GM18858 (cell line): ENCODE results near the gene DCAF12.
"Not testable (repeated sequence)": the region's sequence is repeated elsewhere in the genome, so short reads cannot be mapped to it uniquely, and the experiment has no call there.

Experiments used
- ATAC-seq: cut with Tn5 transposase; IDR thresholded peaks from one replicate; pipeline ENCODE4 v1.9.1; 2021; ENCODE audit not compliant: unreplicated experiment

DCAF12 gene

DNA sequence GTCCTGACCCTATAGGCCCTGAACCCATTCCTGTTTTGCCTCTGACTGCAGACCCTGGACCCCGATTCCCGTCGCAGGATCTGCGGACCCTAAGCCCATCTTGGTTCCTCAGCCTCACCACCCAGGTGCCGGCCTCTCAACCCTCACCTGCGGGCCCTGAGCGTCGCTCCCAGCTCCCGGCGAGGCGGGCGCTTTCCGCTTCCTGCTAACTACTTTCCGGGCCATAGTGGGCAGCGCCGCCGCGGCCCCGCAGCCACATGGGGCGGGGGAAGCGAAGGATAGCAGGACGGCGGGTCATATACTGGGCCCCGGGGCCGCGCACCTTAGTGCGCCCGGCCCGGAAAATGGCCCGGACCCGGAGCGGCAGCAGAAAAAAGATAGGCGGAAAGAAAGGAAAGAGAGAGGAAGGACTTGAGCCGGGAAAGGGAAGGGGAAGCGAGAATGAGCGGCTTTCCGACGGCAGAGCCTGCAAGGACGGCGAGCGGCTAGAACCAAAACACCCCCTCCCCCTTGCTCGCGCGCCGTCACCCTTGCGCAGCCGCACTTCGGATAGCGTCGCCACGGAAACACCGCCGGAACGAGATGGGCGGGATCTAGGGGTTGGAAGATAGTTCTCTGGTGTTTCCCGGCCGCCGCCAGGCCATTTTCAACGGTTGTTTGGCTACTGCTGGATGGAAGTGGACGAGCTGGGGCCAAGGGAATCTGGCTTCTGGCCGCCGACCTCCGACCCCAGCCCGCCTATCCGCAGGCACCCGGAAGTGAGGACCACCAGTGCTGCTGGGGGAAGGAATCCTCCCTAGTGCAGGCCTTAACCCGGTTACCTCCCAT is at the start of gene DCAF12:
Gene DCAF12 (minus strand): TSS at position 492 of the 828 bp plus-strand sequence. CDS start 267 bp downstream, at position 225.
- ATAC-seq, result peak; percentile 51

DNA sequence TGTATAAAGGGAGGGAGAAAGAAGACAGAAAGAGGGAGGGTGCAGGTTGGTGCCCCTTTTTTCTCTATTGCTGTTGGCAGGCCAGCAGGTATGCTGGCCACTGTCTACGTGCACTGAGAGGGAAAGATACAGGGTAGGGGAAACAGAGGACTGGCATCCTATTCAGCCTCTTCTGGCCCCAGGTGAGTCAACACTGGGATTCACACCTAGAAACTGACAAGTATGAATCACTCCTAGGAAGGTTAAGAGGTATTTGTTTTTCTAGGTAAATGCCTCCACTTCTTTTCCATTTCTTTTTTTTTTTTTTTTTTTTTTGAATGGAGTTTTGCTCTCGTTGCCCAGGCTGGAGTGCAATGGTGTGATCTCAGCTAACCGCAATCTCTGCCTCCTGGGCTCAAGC is 49.6 kb upstream of the DCAF12 start:
- no peak for ATAC-seq

DNA sequence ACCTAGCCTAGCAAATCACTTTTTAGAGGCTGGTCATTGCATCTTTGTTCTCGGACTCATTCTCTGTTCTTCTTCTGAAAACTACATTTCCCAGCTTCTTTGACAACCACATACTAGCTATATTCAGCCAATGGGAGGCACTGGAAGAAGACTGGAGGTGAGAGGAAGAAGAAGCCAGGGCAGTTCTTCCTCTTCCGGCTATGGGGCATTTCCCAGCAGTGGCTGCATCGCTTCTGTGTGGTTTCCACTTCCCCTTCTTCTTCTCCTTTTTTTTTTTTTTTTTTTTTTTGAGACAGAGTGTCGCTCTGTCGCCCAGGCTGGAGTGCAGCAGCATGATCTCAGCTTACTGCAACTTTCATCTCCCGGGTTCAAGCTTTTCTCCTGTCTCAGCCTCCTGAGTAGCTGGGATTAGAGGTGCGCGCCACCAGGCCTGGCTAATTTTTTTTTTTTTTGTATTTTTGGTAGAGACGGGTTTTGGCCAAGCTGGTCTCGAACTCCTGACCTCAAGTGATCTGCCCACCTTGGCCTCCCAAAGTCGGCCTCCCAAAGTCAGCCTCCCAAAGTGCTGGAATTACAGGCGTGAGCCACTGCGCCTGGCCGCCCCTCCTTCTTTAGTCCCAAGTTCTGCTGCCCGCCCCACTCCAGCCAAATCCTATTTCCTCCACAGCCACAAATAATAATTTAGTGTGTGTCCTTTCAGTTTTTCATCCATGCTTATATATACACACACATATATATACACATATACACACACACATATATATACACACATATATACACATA is 45.4 kb upstream of the DCAF12 start:
- ATAC-seq, result no peak

DNA sequence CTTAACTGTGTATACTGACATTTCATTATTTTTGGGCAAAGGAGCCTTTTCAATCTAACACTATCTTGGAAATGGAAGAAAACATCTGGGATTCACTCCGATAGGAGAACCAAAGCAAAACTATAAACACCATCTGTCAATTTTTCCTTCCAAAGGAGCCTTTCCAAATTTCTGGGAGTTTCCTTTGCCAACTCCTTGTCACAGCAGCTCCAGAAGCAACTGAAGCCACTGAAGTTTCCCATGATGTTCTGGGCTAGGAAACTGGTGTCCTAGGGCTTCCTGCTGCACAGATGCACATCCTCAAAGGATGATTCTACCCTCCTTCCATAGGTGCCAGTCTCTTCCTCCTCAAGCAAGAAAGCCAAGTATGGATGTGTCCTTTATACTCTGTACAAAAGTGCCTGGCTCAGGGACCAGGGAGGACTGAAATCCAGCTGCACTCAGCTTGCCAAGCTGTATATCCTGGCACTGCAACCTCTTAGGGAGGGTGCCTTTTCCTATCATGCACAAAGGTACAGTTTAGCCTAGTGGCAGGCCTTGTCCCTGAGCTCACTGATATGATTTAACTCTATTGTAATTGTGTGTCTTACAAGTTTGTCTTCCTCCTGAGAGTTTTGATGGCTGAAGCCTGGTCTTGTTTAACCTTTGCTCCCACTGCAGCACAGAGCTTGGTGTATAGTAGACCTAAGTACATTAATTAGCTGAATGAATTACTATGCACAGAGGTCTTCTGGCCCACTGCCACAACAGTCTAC is 43.9 kb upstream of the DCAF12 start:
- no peak for ATAC-seq

DNA sequence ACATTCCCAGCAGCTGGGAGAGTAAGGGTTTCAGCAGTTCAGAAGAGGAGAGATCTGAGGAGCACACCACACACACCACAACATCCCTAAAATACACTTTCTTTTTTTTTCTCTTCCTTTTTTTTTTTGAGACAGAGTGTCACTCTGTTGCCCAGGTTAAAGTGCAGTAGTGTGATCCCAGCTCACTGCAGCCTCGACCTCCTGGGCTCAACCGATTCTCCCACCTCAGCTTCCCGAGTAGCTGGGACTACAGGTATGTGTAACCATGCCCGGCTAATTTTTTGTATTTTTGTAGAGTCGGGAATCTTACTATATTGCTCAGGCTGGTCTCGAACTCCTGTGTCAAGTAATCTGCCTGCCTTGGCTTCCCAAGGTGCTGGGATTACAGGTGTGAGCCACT is 42.6 kb upstream of the DCAF12 start:
- ATAC-seq, result no peak

DNA sequence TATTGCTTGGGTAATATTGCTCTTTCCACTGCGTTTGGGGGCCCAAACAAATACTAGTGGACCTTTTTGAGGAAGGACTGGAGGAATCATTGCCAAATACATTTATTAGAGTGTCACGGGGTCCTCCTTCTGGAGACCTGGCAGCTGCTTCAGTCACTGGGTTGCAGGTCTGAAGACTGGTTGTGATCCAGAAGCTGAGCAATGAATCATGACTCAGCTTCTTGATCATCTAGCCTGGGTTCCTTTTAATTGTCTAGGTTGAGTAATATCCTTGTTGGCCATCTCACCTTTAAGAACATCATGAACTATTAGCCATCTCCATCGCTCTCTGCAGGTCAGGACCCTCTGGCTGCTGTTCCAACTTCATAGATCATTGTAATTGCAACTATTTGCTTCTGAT is 36.9 kb upstream of the DCAF12 start:
- ATAC-seq, result no peak

DNA sequence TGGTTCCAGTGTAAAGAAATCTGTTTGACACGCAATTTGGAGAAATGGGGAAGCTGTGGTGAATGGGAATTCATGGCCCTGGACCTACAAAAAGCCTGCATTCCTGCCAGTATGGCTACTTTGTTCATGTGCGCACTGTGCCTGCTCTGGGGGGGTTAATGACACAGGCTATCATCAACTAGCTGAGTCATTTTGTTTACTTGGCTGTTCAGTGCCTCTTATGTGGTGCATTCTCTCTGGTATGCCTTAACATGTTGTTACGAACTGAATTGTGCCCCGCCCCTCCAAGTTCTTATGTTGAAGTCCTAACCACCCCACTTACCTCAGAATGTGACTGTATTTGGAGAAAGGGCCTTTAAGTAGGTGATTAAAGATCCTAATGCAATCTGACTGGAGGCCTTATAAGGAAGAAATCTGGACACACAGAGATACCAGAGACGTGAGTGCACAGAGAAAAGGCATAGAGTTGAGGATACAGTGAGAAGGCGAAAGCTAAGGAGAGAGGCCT is 31.9 kb upstream of the DCAF12 start:
- ATAC-seq, result no peak

DNA sequence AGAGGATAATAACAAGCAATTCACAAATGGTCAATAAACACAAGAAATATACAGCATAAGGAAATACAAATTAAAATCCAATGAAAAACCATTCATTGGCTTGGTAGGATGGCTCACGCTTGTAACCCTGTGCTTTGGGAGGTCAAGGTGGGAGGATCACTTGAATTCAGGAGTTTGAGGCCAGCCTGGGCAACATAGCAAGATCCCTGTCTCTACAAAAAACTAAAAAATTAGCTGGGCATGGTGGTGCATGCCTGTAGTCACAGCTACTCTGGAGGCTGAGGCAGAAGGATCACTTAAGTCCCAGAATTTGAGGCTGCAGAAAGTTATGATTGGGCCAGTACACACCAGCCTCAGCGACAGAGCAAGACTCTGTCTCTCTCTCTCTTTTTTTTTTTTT is 31.4 kb upstream of the DCAF12 start:
- no peak for ATAC-seq

DNA sequence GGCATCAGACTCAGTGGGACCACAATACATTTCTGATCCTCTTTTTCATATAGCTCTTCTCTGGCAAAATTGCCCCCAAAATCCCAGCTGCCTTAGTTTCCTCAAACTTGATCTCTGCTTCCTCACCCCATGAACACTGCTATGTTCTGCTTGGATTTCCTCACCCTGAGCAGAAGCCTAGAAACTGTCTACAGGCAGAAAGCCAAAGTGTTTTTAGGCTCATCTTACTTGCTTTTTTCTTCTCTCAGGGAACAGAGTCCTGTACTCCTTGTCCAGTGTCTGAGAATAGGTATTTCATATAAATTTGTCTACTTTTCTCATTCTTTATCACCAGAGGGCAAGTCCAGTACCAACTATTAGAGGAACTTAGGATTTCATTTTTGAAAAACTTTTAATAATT is 30.8 kb upstream of the DCAF12 start:
- no peak for ATAC-seq

DNA sequence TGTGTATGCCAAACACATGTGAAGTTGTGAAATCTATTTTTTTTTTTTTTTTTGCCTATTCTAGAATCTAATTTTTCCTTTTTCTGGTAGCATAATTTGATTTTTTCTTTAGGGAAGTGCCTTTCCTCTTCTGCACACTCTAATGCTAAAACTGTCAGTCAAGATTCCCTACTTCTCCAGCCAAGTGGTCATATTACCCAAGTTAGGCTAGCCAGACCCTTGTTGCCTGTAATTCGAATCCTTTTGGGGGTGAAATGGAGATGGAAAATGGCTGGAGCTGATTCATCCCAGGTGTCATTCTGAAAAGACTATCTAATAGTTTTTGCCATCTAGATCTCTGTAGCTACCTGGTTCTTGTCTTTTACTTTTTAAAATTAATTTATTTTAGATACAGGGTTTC is 27.6 kb upstream of the DCAF12 start:
- ATAC-seq, result no peak

DNA sequence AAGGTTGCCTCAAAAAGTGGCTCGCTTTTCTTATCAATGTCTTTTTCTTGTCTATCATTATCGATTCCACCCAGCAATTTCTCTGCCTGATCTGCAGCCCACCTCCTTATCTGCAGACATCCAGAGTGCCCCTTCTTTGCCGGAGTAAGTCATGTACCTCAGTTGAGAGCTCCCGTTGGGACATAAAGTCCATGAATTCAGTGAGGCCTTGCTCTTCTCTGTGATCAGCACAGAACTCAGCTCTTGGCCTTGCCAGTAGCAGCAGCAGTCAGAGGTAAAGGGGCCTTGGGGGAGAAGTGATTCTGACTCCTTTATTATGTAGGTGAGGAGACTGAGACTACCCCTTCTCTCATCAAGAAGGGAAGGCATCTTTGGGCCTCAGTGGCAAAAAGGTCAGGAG is 24.9 kb upstream of the DCAF12 start:
- no peak for ATAC-seq

DNA sequence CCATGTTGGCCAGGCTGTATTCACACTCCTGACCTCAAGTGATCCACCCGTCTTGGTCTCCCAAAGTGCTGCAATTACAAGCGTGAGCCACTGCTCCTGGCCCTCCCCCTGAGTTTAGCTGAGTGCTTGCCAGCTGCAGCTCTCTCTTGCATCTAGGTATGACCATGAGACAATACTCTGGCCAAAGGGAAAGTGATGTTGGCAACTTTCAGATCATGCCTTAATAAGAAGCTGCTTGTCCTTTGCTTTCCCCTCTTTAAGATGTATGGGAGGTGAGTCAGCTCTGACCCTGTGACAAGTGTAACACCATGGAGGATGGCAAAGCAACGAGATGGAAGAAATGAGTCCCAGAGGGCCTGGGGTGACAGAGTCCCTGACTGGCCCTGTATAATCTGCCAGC is 18.7 kb upstream of the DCAF12 start:
- ATAC-seq, result no peak

DNA sequence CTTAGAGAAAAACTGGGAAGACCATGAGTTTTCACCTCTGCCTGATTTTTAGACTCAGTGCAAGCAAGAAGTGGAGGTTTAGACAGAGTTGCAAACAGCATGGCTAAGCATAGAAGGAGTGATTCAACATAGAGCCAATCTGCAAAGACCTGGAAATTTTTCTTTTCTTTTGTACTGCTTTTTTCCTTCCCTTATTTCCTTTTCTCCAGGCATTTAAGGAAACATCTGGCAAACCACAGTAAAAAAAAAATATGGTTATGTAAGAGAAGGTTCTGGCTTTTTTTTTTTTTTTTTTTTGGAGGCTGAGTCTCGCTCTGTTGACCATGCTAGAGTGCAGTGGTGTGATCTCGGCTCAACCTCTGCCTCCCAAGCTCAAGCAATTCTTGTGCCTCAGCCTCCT is 16.6 kb upstream of the DCAF12 start:
- no peak for ATAC-seq

DNA sequence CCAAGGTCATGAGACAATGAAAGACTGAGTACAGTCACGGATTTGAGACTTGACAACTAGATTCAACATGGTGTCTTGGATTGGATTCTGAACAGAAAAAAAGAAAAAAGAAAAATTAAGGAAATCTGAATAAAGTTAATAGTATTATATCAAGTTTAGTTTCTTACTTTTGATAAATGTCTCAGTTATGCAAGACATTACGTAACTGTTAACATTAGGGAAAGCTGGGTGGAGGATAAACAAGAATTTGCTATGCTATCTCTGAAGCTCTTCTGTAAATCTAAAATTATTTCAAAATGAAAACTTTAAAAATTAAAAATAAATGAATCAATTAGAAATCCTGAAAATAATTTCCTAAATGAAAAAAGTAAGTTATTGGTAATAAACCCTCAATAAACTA is 14.4 kb upstream of the DCAF12 start:
- ATAC-seq, result no peak

DNA sequence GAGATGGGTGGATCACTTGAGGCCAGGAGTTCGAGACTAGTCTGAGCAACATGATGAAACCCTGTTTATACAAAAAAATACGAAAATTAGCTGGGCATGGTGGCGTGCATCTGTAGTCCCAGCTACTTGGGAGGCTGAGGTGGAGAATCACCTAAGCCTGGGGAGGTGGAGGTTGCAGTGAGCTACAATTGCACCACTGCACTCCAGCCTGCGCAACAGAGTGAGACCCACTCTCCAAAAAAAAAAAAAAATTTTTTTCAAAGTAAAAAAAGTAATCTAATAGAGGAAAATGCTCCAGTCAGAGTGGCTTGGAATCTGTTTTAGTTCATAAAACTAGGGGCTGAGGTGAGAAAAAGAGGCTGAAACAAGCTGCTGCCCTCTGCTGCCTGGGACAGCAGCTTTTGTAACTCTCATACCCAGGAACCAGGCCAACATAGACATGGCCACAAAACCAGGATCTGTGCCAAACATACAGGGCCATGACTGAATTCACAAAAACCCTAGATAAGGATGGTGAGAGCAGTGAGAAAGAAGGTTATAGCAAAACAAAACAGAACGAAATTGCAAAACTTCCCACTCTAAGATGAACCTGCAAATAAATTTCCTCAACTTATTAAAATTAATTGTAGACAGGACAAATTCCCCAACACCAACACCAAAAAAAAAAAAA is 13.1 kb upstream of the DCAF12 start:
- no peak for ATAC-seq

DNA sequence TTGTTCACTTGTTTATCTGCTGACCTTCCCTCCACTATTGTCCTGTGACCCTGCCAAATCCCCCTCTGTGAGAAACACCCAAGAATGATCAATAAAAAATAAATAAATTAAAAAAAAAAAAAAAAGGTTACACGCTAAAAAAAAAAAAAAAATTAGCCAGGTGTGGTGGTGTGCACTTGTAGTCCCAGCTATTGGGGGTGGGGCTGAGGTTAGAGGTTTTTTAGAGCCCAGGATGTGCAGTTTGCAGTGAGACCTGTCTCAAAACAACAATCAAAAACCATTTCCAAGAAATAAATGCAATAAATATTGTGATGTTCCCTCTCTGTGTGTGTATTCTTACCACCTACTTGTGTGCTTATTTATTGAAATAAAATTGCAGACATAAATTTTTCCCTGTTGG is 12.1 kb upstream of the DCAF12 start:
- not testable (repeated sequence) for ATAC-seq

DNA sequence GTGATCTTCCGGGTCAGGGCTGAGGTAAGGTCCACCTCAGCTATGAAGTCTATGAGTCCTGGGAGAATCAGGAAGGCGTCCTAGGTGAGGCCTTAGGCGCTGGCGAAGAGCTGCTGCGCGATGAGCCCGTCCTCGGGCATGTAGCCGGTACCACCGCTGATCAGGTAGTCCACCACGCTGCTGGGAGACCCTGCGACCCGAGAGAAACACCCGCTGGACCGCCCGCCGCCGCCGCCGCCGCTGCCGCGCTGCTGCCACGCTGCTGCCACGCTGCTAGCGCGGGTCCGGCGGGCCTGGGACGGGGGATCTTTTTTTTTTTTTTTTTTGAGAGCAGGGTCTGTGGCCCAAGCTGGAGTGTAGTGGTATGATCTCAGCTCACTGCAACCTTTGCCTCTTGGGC is 8.0 kb upstream of the DCAF12 start:
- no peak for ATAC-seq

DNA sequence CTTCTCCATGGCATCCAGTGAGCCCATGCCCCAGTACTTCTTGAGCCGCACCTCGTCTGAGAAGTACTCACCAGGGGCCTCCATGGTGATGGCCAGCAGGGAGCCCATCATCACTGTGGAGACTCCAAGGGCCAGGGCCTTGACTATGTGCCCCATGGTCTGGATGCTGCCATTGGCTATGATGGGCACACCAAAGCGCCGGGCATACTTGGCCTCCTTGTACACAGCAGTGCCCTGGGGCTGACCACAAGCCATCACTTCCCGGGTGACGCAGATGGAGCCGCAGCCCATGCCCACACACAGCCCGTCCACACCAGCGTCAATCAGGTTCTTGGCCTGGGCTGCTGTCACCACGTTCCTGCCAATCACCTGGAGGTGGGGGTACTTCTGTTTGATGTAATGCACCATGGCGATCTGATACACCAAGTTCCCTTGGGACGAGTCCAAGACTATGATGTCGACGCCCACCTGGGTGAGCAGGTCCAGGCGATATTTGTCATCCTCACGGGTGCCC is 7.0 kb upstream of the DCAF12 start:
- no peak for ATAC-seq

DNA sequence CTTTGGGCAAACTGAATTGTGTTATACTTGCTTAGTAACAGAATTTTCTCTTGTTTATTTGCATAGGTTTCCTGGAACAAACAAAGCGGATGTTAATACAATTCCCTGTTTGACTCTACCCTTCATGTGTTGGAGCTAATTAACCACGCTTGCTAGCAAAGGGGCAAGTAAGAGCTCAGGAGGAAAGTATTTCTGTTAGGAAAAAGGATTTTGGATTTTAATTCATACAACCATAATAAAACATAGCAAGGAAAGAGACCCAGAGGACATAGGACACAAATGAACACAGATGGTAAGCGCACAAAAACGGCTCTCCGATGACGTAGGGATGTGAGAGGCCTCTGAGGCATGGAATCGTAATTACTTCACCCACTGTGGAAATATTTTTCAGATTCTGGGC is 5.1 kb upstream of the DCAF12 start:
- no peak for ATAC-seq

DNA sequence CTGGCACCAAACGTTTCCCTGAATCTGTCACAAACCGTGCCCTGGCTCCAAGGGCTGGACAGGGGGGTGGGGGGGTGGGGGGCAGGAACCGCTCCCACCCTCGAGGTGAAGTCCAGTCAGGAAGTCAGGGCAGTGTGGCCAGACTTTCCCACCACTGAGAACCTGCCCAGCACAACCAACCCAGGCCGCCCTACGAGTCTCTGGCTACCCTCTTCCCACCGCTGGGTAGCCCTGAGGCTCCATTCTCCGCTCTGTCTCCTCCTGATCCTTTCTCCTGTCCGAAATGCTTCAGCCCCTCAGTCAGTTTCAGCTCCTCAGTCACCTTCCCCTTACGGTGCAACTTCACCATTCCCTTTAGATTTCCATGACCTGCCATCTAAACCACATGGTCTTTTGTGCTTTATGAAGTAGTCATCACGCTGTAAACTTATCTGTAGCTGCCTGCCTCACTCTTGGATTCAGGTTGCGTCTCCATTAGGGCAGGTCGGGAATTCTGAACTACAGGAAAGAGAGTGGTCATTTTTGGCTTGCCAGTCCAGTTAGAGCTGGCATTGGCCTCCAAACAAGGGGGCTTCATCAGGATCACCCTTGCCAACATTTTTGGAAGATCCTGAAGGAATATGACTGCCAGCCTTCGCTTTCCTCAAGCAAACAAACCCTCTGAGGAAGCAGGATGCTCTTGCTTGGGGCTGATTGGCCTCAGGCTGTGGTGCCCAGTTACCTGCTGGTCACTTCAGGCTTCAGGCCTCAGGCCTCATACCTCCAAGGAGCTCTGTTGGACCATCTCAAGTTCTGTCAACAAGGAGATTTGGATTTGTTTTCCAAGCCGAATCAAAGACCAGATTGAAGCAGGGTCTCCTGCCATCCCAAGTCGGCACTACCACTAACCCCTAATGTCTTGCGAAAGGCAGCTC is 794 bp upstream of the DCAF12 start:
- no peak for ATAC-seq
